Cardiac septum (tissue), 1 donor: Measurements from ENCODE around the gene MRPL50. TPM values are rescaled to one million over a fixed set of nuclear protein-coding genes. Genes with fewer than 3 reads are reported as not detected.
"Not testable (repeated sequence)": the region's sequence is repeated elsewhere in the genome, so short reads cannot be mapped to it uniquely, and the experiment has no call there.

Experiments
- DNase-seq: peaks from one replicate; pipeline ENCODE4 v3.0.0-alpha.2; 2020; ENCODE audit warnings: low spot score
- intact Hi-C: fragments of 100-400 bp; cut with DNase I; formaldehyde crosslinking; loops from one replicate; pipeline ENCODE4 v1.14.0; 2022
- total RNA-seq: library from RNA; stranded (reverse); fragmentation: NEBNext Ultra II Directional; extraction: Animal tissue kit (Norgen Biotek cat#: 25700); gene quantifications from one replicate; pipeline ENCODE4 v1.2.1, GENCODE V29; 2021
- donor health status: DM: no; HTN: no; CAD: no.

The MRPL50 gene
- total RNA-seq, 1 donor from 2014 or later: 14.1 TPM

- DNase-seq: no peak
- intact Hi-C loops: no loop called here
These were observed 21.4 kb upstream of the MRPL50 start for GRCh38 chr9:101419863-101420262.

- intact Hi-C loops: no loop called here
- DNase-seq: no peak
These were observed 20.4 kb upstream of the MRPL50 start for GRCh38 chr9:101418518-101419430.

DNA sequence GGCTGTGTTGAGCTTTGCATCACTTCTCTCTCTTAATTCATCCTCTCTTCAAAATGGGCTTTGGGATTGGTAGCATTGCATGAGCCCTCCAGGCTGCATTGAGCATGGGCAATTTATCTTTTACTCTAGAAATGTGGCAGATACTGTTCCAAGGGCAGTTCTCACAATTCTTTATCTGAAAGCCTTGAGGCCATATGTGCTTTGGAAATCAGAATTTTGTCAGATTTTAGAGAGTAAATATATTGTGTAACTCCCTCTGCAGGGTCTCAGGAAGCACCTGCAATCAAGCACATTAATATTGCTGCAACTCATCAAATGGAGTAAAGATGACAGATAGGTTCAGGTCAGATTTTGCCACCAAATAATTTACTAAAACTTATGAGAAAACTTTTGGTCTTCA, 19.6 kb upstream of the MRPL50 start:
- DNase-seq: no peak
- intact Hi-C loops: no loop called here

DNA sequence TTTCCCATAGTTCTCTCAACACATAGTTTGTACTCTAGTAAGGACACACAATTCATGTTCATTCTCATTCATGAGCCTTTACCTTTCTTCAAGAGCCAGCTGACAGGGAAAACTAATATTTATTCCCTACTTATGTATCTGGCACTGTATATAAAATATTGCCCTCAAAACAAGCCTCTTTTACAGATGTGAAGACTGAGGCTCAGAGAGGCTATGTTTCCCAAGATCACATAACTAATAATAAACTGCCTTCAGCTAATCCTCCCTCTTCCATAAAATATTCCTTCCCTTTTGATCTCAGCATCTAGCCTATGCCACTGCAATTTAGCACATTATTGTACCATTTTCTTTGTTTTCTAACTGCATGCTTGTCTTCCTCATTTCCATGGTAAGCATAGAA, 19.0 kb upstream of the MRPL50 start:
- intact Hi-C loops: no loop called here
- no peak for DNase-seq

DNA sequence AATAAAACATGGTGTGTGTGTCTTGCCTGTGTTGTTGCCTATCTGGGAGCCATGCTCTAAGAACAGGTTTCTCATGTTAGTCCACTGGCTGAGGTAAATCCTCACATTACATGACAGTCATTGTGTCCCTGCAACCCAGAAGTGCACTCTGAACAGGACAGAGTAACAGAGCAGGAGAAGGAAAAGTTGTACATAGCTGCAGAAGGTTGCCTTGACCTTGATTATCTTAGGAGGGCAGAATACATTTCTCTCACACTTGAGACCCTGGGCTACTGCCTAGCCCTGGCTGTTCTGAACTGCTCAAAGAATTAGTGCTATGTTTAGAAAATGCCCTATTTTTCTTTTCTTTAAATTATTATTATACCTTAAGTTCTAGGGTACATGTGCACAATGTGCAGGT, 17.2 kb upstream of the MRPL50 start:
- DNase-seq: no peak
- intact Hi-C loops: no loop called here

DNA sequence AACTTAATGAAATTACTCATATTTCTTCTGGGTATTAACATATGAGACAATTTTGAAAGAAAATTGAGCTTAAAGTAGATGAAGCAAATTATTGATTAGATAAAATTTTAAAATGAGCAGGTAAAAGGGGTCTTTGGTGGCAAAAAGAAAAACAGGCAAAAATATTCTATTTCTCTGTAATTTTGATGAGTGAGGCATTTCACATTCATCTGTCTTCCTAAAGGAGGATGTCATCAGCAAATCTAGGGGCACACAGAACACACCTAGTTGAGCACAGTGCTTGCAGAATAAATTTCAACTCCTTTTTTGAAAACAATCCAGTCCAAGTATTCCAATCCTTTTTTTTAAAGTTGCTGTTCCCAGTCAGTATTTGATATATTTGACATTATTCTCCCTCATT, 16.4 kb upstream of the MRPL50 start:
- DNase-seq: no peak
- intact Hi-C loops: no loop called here

GRCh38 chr9:101409079-101409477, 10.7 kb upstream of the MRPL50 start:
- intact Hi-C loops: no loop called here
- no peak for DNase-seq

- intact Hi-C loops: no loop called here
- no peak for DNase-seq
These were observed 10.1 kb upstream of the MRPL50 start for GRCh38 chr9:101408374-101409078.

GRCh38 chr9:101403516-101404285, 5.3 kb upstream of the MRPL50 start:
- intact Hi-C loops: no loop called here
- no peak for DNase-seq

DNA sequence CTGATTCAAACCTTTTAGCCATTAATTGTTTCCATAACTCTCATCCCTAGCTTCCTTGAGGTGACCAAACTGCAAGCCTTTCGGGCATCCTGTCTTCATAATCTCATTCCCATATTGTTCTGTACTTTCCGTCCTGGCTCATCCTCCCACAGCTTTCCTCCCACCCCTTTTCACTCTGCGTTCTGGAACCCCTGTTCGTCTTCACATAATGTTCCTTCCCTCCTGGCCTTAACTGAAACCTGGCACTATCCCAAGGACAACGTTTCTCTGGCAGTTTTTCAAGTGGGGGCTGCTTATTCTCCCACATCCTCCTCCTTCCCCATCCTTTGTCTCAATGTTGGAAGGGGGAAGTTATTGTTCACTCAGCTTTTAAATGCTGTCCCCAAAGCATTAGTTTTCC, 1.7 kb upstream of the MRPL50 start:
- DNase-seq: no peak
- intact Hi-C loops: no loop called here

- intact Hi-C loops: loop anchor here (5.0 kb wide), 1 partner anchor 133 kb away; the partner anchor contains the start of gene RNF20
- no peak for DNase-seq
These were observed 1.2 kb upstream of the MRPL50 start for GRCh38 chr9:101399643-101399970.

DNA sequence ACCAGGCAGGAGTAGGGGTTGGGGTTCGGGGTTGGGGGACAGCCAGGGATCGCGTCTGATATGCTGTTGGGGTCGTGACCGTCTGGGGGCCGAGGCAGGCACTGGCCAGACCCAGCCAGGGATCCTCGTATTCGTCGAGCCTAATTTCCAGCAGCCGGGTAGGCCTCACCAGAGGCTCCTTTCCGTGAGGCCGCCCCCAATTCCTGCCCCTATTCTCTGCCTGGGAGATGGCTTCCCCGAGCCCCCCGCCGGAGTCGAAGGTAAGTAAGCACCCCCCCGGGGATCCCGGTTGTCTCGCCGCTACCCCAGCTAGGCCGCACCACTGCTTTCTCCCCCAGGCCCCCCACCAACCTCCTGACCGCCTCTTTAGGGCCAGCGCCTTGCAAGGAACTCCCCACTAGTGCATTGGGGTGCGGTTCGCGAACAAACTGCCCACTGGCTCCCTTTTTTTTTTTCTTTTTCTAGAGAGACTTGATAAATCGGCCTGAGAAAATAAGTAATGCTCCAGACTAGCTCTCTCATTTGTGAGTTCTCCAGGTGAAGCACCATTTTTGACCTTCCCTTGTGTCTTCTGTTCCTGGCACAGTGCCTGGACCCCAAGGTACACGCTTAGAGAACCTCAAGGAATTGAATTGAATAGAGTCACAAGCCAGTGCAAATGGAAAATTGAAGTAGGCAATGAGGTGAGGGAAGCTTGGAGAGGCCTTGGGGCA, 668 bp upstream of the MRPL50 start:
- intact Hi-C loops: loop anchor here (5.0 kb wide), 1 partner anchor 133 kb away; the partner anchor contains the start of gene RNF20
- DNase-seq: peak; percentile 76

- intact Hi-C loops: loop anchor here (5.0 kb wide), 1 partner anchor 135 kb away; the partner anchor contains the start of gene RNF20
- no peak for DNase-seq
These were observed 711 bp downstream of the MRPL50 start for GRCh38 chr9:101397746-101398067.

DNA sequence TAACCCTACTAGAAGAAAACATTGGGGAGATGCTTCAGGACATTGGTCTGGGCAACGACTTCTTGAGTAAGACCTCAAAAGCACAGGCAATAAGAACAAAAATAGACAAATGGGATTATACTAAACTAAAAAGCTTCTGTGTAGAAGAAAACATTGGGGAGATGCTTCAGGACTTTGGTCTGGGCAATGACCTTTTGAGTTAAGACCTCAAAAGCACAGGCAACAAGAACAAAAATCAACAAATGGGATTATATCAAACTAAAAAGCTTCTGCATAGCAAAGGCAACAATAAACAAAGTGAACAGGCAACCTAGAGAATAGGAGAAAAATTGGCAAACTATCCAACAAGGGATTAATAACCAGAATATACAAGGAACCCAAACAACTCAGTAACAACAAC, 3.7 kb downstream of the MRPL50 start:
- intact Hi-C loops: loop anchor here (5.0 kb wide), 1 partner anchor 138 kb away; the partner anchor contains the start of gene RNF20
- DNase-seq: no peak

GRCh38 chr9:101393135-101393534, 5.3 kb downstream of the MRPL50 start:
- no peak for DNase-seq
- intact Hi-C loops: no loop called here

DNA sequence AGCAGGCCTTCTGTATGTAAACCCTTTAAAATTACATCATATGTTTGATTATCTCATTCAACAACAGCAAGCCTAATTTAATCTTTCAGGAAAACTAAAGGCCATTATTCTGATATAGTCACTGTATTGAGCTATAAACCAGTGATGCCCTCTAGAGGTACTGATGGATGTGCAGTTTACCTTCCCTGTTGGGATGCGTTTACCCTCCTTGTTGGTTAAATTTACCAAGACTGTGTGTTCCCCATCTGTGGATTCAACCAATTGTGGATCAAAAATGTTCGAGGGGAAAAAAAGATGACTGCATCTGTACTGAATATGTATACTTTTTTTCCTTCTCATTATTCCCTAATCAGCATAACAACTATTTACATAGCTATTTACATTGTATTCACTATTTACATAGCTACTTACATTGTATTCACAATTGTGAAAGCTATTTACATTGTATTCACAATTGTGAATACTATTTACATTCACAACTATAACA, 9.9 kb downstream of the MRPL50 start:
- no peak for DNase-seq
- intact Hi-C loops: no loop called here

- DNase-seq: no peak
- intact Hi-C loops: no loop called here
These were observed 10.4 kb downstream of the MRPL50 start for GRCh38 chr9:101387871-101388506.

DNA sequence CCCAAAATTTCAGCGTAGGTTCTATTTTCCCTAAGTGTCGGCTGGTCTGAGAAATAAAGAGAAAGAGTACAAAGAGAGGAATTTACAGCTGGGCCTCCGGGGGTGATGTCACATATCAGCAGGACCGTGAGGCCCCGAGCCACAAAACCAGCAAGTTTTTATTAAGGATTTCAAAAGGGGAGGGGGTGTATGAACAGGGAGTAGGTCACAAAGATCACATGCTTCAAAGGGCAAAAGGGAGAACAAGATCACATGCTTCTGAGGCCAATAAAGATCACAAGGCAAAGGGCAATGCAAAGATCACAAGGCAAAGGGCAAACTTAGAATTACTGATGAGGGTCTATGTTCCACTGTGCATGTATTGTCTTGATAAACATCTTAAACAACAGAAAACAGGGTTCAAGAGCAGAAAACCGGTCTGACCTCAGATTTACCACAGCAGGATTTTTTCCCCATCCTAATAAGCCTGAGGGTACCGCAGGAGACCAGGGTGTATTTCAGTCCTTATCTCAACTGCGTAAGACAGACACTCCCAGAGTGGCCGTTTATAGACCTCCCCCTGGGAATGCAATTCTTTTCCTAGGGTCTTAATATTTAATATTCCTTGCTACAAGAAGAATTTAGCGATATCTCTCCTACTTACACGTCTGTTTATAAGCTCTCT, 13.4 kb downstream of the MRPL50 start, which contains the start of gene BAAT:
Gene BAAT, minus strand, starts transcription at position 134 of the 664 bp plus-strand sequence. CDS start 13,602 bp downstream, outside the sequence.
- DNase-seq, intact Hi-C loops: not testable (repeated sequence)
